Panc1 (cell line): ENCODE data around the gene PHKA2.

ENCODE experiments used
- CTCF ChIP-seq: fragments of 450-650 bp; IDR thresholded peaks from 2 replicates; pipeline ENCODE4 v1.5.1; 2017; ENCODE audit warnings: mild to moderate bottlenecking
- REST ChIP-seq, 2 experiments: IDR thresholded peaks; 2 replicates each; pipeline ENCODE4 v1.6.1; 2011 to 2012; ENCODE audit warnings: low read depth in 2 of 2, control low read depth in 1 of 2, low read length in 1 of 2, mild to moderate bottlenecking in 1 of 2, moderate library complexity in 1 of 2; ENCODE audit not compliant: insufficient read depth in 1 of 2

- no peak for TF ChIP-seq CTCF
- TF ChIP-seq REST (IDR thresholded peaks at IDR 0.05; ENCODE audit: insufficient read depth in 1 of 2, low read depth in 2 of 2, low read length in 1 of 2): no peak
Measured at GRCh38 chrX:18888281-18888680, 95.6 kb downstream of the PHKA2 start.
